Natural killer cell treated with Interleukin-12 subunit alpha and Interleukin-12 subunit beta and Interleukin-15 and Interleukin-18, amount 100 ng/mL, for 72 hours (primary cell): Measurements from ENCODE around the gene BTBD9. TPM values are rescaled to one million over a fixed set of nuclear protein-coding genes. Genes with fewer than 3 reads are reported as not detected.

Source experiments
- ATAC-seq, 2 donors: fragments of 150-1000 bp; cut with Tn5 transposase in 1 of 2; sonication (Bioruptor Pico), chemical (Tn5 transposase) in 1 of 2; 2 replicates each; pipeline ENCODE4 v1.10.0; 2021
- DNase-seq: peaks from one replicate; pipeline ENCODE4 v3.0.0; 2022; ENCODE audit warnings: low spot score
- H3K27ac Mint-ChIP-seq, 2 donors: 1 replicate in 1 of 2; 2 replicates in 1 of 2; pipeline ENCODE4 v1.8.0; 2022; ENCODE audit warnings: mixed read lengths in 2 of 2, mild to moderate bottlenecking in 1 of 2, moderate library complexity in 1 of 2
- H3K27me3 Mint-ChIP-seq, 2 donors: 1 replicate in 1 of 2; 2 replicates in 1 of 2; pipeline ENCODE4 v1.8.0; 2022; ENCODE audit warnings: mixed read lengths in 2 of 2
- H3K36me3 Mint-ChIP-seq: one replicate; pipeline ENCODE4 v1.8.0; 2022; ENCODE audit warnings: mixed read lengths
- H3K4me1 Mint-ChIP-seq, 2 donors: 1 replicate in 1 of 2; 2 replicates in 1 of 2; pipeline ENCODE4 v1.8.0; 2022; ENCODE audit warnings: low read depth in 2 of 2, mixed read lengths in 2 of 2, mild to moderate bottlenecking in 1 of 2
- H3K4me3 Mint-ChIP-seq: one replicate; pipeline ENCODE4 v1.8.0; 2022; ENCODE audit warnings: mixed read lengths
- H3K9me3 Mint-ChIP-seq: 2 replicates; pipeline ENCODE4 v1.8.0; 2022; ENCODE audit warnings: mixed read lengths
- total RNA-seq, 2 donors: library from RNA; stranded (reverse); gene quantifications; one replicate each; pipeline ENCODE4 v1.2.3, GENCODE V29; 2022

BTBD9 gene
- total RNA-seq, 2 donors from 2014 or later, result 27.7 to 34.2 TPM

DNA sequence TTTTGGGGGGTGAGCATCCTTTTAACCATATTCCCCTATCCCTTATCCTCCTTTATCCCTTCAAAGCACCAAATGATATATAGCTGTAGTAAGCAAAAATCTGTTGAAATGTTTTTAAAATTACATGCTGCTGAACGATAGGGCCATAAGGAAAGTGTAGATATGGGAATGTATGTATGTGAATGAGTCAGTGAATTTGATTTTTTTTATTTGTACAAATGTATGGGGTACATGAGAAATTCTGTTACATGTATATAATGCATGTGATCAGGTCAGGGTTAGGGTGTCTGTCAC is 493.0 kb downstream of the BTBD9 start:
- no peaks in the 10 kb centered on the region for H3K9me3 Mint-ChIP-seq
- no peaks in the 10 kb centered on the region for H3K36me3 Mint-ChIP-seq
- DNase-seq (no peak), ATAC-seq (no peak)
- H3K4me3 Mint-ChIP-seq, result no peak overlapping the region
- H3K27me3 Mint-ChIP-seq, result no peaks in the 10 kb centered on the region
- peaks cover 32 to 40% of the 10 kb centered on the region in 2 donors for H3K4me1 Mint-ChIP-seq
- peak overlapping the region in 1 of 2 donors; percentile 40 for H3K27ac Mint-ChIP-seq

DNA sequence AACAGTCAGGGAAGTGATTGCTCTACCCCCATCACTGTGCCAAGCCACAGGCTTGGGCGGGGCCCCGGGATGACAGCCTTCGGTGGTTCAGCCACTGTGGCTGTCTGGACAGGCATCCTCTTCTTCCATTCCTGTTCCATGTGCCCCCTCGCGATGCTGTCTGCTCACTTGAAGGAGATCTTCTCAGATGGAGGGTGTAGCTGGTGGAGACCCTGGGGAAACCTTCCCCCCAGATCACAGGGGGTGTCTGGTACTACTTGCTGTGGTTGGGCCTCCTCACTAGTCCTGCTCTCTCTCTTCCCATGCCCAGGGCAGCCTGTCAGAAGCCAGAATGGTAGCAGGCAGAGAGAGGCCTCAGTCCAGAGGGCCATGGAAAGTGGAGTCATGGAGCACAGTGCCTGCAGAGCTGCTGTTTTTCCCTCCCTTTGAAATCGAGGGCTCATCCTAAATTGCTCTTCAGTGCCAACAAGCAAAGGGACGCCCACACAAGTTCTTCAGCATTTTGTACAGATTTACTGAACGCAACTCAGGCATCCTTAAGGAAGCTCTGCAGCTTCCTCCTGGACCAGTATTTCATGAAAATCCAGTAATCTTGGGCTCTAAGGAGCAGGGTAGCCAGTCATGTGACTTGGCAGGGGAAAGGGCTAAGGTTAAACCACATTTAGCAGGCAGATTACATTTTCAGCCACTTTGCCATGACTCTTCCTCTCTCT is 493.6 kb downstream of the BTBD9 start:
- Mint-ChIP-seq H3K9me3 (no peaks in the 10 kb centered on the region), H3K4me3 (no peak overlapping the region), H3K27ac (peak overlapping the region in 1 of 2 donors; percentile 40), H3K4me1 (peaks cover 37 to 42% of the 10 kb centered on the region in 2 donors), H3K36me3 (no peaks in the 10 kb centered on the region), H3K27me3 (no peaks in the 10 kb centered on the region)
- ATAC-seq (no peak), DNase-seq (no peak)

- H3K27me3 Mint-ChIP-seq, result no peaks in the 10 kb centered on the region
- DNase-seq (no peak), ATAC-seq (no peak)
- H3K27ac Mint-ChIP-seq, result no peak overlapping the region
- no peaks in the 10 kb centered on the region for H3K36me3 Mint-ChIP-seq
- H3K9me3 Mint-ChIP-seq, result no peaks in the 10 kb centered on the region
- H3K4me3 Mint-ChIP-seq, result no peak overlapping the region
- peaks cover 46 to 51% of the 10 kb centered on the region in 2 donors for H3K4me1 Mint-ChIP-seq
These were observed 495.3 kb downstream of the BTBD9 start for GRCh38 chr6:38144365-38144945.

DNA sequence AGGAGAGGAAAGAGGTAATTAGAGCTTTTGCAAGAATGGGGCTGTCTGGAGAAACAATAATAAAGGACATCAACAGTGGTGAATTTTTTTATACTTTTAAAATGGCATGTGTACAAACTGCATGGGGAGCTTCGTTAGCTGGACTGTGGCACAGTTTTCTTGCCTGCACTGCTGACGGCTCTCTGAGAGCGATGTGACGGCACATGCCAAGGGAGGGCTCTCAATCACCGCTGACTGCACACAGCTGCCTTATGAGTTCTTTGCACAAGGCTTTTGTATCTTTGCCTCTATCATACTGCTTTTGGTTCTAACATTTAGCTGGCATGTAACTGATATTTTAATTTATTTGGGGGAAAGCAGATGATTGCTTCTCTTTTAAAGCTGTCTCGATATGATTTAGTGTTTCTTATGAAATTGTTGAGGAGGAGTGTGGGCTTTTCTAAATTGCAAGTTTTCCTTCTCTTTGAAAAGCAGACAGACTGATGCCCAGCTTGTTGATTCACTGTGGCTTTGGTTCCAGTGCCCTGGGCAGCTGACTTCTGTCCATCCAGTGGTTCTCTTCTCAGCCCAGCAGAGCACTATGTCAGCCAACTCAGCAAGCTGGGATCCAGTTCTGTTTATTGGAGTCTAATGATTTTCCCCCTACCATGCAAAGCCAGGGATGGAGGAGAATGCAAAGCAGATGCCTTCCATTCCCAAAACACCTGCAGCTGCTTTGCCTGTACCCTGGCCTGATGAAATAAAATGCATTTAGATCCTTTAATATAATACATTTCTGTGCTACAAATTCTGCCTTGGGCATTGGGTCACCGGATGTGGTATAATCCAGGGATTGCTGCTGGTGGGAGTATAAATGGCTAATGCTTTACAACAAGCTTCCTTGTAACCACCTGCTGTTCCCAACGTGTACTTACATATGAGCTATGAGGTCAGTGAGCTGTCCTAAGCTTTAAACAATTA is 496.3 kb downstream of the BTBD9 start:
- H3K36me3 Mint-ChIP-seq, result no peaks in the 10 kb centered on the region
- H3K27me3 Mint-ChIP-seq, result no peaks in the 10 kb centered on the region
- peaks cover 53% of the 10 kb centered on the region in 2 donors for H3K4me1 Mint-ChIP-seq
- ATAC-seq (no peak), DNase-seq (no peak)
- H3K9me3 Mint-ChIP-seq, result no peaks in the 10 kb centered on the region
- no peak overlapping the region for H3K4me3 Mint-ChIP-seq
- no peak overlapping the region for H3K27ac Mint-ChIP-seq

GRCh38 chr6:38142178-38142902 is 497.4 kb downstream of the BTBD9 start:
- ATAC-seq, result no peak
- H3K27ac Mint-ChIP-seq, result no peak overlapping the region

GRCh38 chr6:38141716-38142115 is 498.0 kb downstream of the BTBD9 start:
- DNase-seq (no peak), ATAC-seq (no peak)
- no peak overlapping the region for H3K4me3 Mint-ChIP-seq
- H3K27me3 Mint-ChIP-seq, result no peaks in the 10 kb centered on the region
- H3K36me3 Mint-ChIP-seq, result no peaks in the 10 kb centered on the region
- H3K27ac Mint-ChIP-seq, result no peak overlapping the region
- peaks cover 45 to 54% of the 10 kb centered on the region in 2 donors for H3K4me1 Mint-ChIP-seq
- no peaks in the 10 kb centered on the region for H3K9me3 Mint-ChIP-seq

More at GRCh38 chr6:38142178-38142902, 497.4 kb downstream of the BTBD9 start:
- DNase-seq, result no peak
- Mint-ChIP-seq H3K36me3 (no peaks in the 10 kb centered on the region), H3K27me3 (no peaks in the 10 kb centered on the region), H3K9me3 (no peaks in the 10 kb centered on the region), H3K4me1 (peaks cover 48 to 54% of the 10 kb centered on the region in 2 donors), H3K4me3 (no peak overlapping the region)

- Mint-ChIP-seq H3K4me3 (no peak overlapping the region), H3K36me3 (no peaks in the 10 kb centered on the region), H3K27ac (no peak overlapping the region), H3K9me3 (no peaks in the 10 kb centered on the region), H3K4me1 (peaks cover 43 to 48% of the 10 kb centered on the region in 2 donors), H3K27me3 (no peaks in the 10 kb centered on the region)
- ATAC-seq, result no peak
- no peak for DNase-seq
These were observed 498.6 kb downstream of the BTBD9 start for GRCh38 chr6:38141085-38141484.

DNA sequence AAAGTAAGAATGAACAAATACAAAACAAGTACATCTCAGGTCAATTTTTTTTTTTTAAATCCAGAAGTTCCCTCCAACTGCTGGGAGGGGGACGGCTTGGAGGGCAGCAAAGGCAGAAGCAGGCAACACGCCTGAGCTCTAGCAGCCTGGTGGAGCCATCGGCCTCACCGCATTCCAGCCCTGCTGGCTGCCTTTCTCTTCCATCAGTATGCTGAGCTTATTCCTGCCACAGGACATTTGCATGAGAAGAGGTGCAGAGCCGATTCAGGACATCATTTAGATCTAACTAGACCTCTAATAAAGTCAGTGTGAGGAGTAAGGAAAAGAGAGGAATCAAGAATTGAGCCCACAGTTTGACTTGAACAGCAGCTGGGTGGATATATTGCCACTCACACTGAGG is 501.4 kb downstream of the BTBD9 start:
- Mint-ChIP-seq H3K4me1 (peaks cover 45 to 46% of the 10 kb centered on the region in 2 donors), H3K9me3 (no peaks in the 10 kb centered on the region), H3K27ac (no peak overlapping the region), H3K36me3 (no peaks in the 10 kb centered on the region), H3K27me3 (no peaks in the 10 kb centered on the region), H3K4me3 (no peak overlapping the region)
- no peak for DNase-seq
- ATAC-seq, result no peak

GRCh38 chr6:38137608-38138265 is 502.0 kb downstream of the BTBD9 start:
- no peak overlapping the region for H3K4me3 Mint-ChIP-seq

GRCh38 chr6:38136547-38136946 is 503.2 kb downstream of the BTBD9 start:
- no peaks in the 10 kb centered on the region for H3K9me3 Mint-ChIP-seq
- H3K27ac Mint-ChIP-seq, result no peak overlapping the region
- no peak overlapping the region for H3K4me3 Mint-ChIP-seq
- no peak for DNase-seq
- H3K4me1 Mint-ChIP-seq, result peaks cover 55 to 56% of the 10 kb centered on the region in 2 donors
- H3K27me3 Mint-ChIP-seq, result no peaks in the 10 kb centered on the region
- no peaks in the 10 kb centered on the region for H3K36me3 Mint-ChIP-seq
- ATAC-seq, result no peak

More at GRCh38 chr6:38137608-38138265, 502.0 kb downstream of the BTBD9 start:
- peaks cover 51% of the 10 kb centered on the region in 2 donors for H3K4me1 Mint-ChIP-seq
- no peak overlapping the region for H3K27ac Mint-ChIP-seq
- no peak for DNase-seq
- no peak for ATAC-seq
- H3K27me3 Mint-ChIP-seq, result no peaks in the 10 kb centered on the region
- no peaks in the 10 kb centered on the region for H3K36me3 Mint-ChIP-seq
- H3K9me3 Mint-ChIP-seq, result no peaks in the 10 kb centered on the region

GRCh38 chr6:38134704-38135088 is 505.0 kb downstream of the BTBD9 start:
- Mint-ChIP-seq H3K4me3 (no peak overlapping the region), H3K27ac (no peak overlapping the region), H3K36me3 (no peaks in the 10 kb centered on the region), H3K9me3 (no peaks in the 10 kb centered on the region), H3K27me3 (no peaks in the 10 kb centered on the region), H3K4me1 (peaks cover 62 to 66% of the 10 kb centered on the region in 2 donors)
- no peak for ATAC-seq
- no peak for DNase-seq

DNA sequence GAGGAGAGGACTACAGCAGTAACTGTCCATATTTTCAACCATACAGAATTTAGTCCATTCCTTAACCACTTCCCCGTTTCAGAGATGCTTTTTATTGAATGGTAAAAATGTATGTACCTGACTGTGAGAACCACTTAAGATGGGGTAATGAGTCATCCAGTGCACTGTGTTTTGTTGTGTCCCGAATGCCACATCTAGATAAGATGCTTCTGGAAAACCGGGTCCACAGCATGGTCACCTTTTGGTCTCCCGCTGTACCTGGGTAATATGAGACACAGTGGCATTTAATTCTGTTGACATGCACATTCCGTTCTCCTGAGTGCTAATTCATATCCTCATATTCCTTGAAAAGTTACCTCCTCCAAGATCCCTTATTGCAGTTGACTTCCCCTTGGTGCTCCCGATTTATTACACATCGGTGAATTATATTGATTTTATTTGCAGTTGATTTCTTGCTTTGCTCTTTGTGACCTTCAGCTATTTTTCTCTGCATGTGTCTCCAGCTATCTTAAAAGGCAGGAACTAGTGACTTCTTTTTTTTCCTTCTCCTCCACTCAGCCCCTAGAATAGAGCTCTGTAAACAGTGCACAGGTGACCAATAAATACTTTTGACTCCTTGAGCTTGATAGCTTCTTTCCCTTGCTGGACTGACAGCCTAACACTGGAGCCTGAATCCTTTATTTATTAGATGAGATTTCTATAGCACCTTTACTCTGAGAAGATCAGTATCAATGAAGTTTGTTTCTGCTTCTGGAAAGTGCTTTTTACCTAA is 505.6 kb downstream of the BTBD9 start:
- H3K27ac Mint-ChIP-seq, result no peak overlapping the region
- H3K36me3 Mint-ChIP-seq, result no peaks in the 10 kb centered on the region
- DNase-seq (no peak), ATAC-seq (no peak)
- H3K4me3 Mint-ChIP-seq, result no peak overlapping the region
- no peaks in the 10 kb centered on the region for H3K9me3 Mint-ChIP-seq
- peaks cover 62 to 64% of the 10 kb centered on the region in 2 donors for H3K4me1 Mint-ChIP-seq
- H3K27me3 Mint-ChIP-seq, result no peaks in the 10 kb centered on the region
